Measurements from ENCODE around the gene PRMT7. TPM values are rescaled to one million over a fixed set of nuclear protein-coding genes. Genes with fewer than 3 reads are reported as not detected.

The PRMT7 gene
- polyA plus RNA-seq, 1 donor (not counting 4 experiments of a cell fraction or from before 2014, with no cell fraction given): 27.4 TPM

GRCh38 chr16:68402748-68403040 lies 91.9 kb downstream of the PRMT7 start:
- H3K27me3 ChIP-seq (ENCODE audit: control insufficient read depth, extremely low read depth, insufficient read depth, low read length): peaks cover 19% of the 10 kb centered on the region
- H3K4me1 ChIP-seq (ENCODE audit: control insufficient read depth, extremely low read depth, insufficient read depth, low read length): no peaks in the 10 kb centered on the region
- H3K27ac ChIP-seq (ENCODE audit: control insufficient read depth, insufficient read depth, low read length): no peak overlapping the region
- no peak overlapping the region for H3K4me3 ChIP-seq (ENCODE audit: control insufficient read depth in 2 of 3, extremely low read depth in 1 of 3, insufficient read depth in 2 of 3, low read depth in 1 of 3, low read length in 3 of 3)
- no peak overlapping the region for H3K4me2 ChIP-seq (ENCODE audit: control insufficient read depth, extremely low read depth, insufficient read depth, low read depth, low read length)
- no peaks in the 10 kb centered on the region for H3K9me3 ChIP-seq (ENCODE audit: control insufficient read depth, low read depth, low read length)
- dilution Hi-C loops (cut with MboI; ENCODE audit: extremely low pct_ligation_motif_present, low sequenced_read_pairs): no loop called here
- no peaks in the 10 kb centered on the region for H3K9me1 ChIP-seq (ENCODE audit: control insufficient read depth, extremely low read depth, insufficient read depth, low read length)
- no peaks in the 10 kb centered on the region for H4K20me1 ChIP-seq (ENCODE audit: control insufficient read depth, extremely low read depth, insufficient read depth, low read length)
- no peak overlapping the region for H3K9ac ChIP-seq (ENCODE audit: control insufficient read depth, extremely low read depth, insufficient read depth, low read length)
- H3K79me2 ChIP-seq (ENCODE audit: control insufficient read depth, insufficient read depth, low read length): no peaks in the 10 kb centered on the region
- H2AFZ ChIP-seq (ENCODE audit: control insufficient read depth, low read length): no peak overlapping the region
- TF ChIP-seq EZH2 (IDR thresholded peaks at IDR 0.05; ENCODE audit: low read length) (no peak), CTCF (optimal IDR thresholded peaks at IDR 0.05 in 1 of 3, IDR thresholded peaks at IDR 0.05 in 1 of 3, conservative IDR thresholded peaks at IDR 0.05 in 1 of 3; ENCODE audit: extremely low read depth in 1 of 3, insufficient read depth in 2 of 3, low read length in 3 of 3) (no peak)
- DNase-seq (ENCODE audit: low read depth, low spot score): no peak
- no peaks in the 10 kb centered on the region for H3K36me3 ChIP-seq (ENCODE audit: control insufficient read depth in 2 of 2, extremely low read depth in 1 of 2, insufficient read depth in 2 of 2, low read length in 2 of 2)
- FAIRE-seq: no peak

- Histone ChIP-seq H3K4me1 (ENCODE audit: control insufficient read depth, extremely low read depth, insufficient read depth, low read length) (no peaks in the 10 kb centered on the region), H3K27ac (ENCODE audit: control insufficient read depth, insufficient read depth, low read length) (no peak overlapping the region), H3K9me1 (ENCODE audit: control insufficient read depth, extremely low read depth, insufficient read depth, low read length) (no peaks in the 10 kb centered on the region), H4K20me1 (ENCODE audit: control insufficient read depth, extremely low read depth, insufficient read depth, low read length) (no peaks in the 10 kb centered on the region), H3K9me3 (ENCODE audit: control insufficient read depth, low read depth, low read length) (no peaks in the 10 kb centered on the region), H3K79me2 (ENCODE audit: control insufficient read depth, insufficient read depth, low read length) (no peaks in the 10 kb centered on the region), H3K36me3 (ENCODE audit: control insufficient read depth in 2 of 2, extremely low read depth in 1 of 2, insufficient read depth in 2 of 2, low read length in 2 of 2) (no peaks in the 10 kb centered on the region), H3K4me2 (ENCODE audit: control insufficient read depth, extremely low read depth, insufficient read depth, low read depth, low read length) (no peak overlapping the region), H3K27me3 (ENCODE audit: control insufficient read depth, extremely low read depth, insufficient read depth, low read length) (peaks cover 19% of the 10 kb centered on the region), H3K9ac (ENCODE audit: control insufficient read depth, extremely low read depth, insufficient read depth, low read length) (no peak overlapping the region), H3K4me3 (ENCODE audit: control insufficient read depth in 2 of 3, extremely low read depth in 1 of 3, insufficient read depth in 2 of 3, low read depth in 1 of 3, low read length in 3 of 3) (no peak overlapping the region), H2AFZ (ENCODE audit: control insufficient read depth, low read length) (no peak overlapping the region)
- FAIRE-seq (no peak), DNase-seq (ENCODE audit: low read depth, low spot score) (no peak)
- TF ChIP-seq CTCF (optimal IDR thresholded peaks at IDR 0.05 in 1 of 3, IDR thresholded peaks at IDR 0.05 in 1 of 3, conservative IDR thresholded peaks at IDR 0.05 in 1 of 3; ENCODE audit: extremely low read depth in 1 of 3, insufficient read depth in 2 of 3, low read length in 3 of 3): no peak
- TF ChIP-seq EZH2 (IDR thresholded peaks at IDR 0.05; ENCODE audit: low read length): no peak
- dilution Hi-C loops (cut with MboI; ENCODE audit: extremely low pct_ligation_motif_present, low sequenced_read_pairs): no loop called here
Measured at GRCh38 chr16:68403177-68403576, 92.4 kb downstream of the PRMT7 start.

All from keratinocyte (primary cell).